Panc1 (cell line): Measurements from ENCODE around the gene ASAP2.

ENCODE experiments used
- POLR2AphosphoS5 ChIP-seq: IDR thresholded peaks from 2 replicates; pipeline ENCODE4 v1.6.1; 2012; ENCODE audit warnings: mild to moderate bottlenecking, low read depth, low read length, moderate library complexity
- TCF7L2 ChIP-seq: IDR thresholded peaks from 2 replicates; pipeline ENCODE4 v1.6.1; 2011; ENCODE audit warnings: mild to moderate bottlenecking, low read depth, low read length, inconsistent platforms
- TF ChIP-seq, protein P1 (sequence below): fragments of 450-650 bp; IDR thresholded peaks from 2 replicates; pipeline ENCODE4 v1.5.1; 2017; ENCODE audit warnings: mild to moderate bottlenecking

DNA sequence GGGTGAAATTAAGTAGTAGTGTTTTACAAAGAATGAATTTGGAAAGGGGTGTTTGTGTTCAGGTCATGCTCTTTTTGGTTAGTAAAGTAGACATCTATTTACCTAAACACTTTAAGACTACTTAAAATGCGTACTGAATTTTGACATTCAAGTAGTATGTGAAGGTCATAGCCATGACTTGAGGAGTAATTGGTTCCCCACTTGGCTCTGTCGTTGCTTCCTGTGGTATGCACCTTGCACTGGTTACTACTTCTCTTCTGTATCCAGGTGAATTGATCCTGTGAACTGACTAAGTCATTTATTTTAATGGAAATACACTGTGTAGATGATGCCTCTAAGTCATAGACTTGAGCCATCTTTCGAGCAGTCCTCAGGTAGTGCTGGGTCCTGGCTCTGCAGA lies 118.8 kb downstream of the ASAP2 start:
- TF ChIP-seq, protein P1, sequence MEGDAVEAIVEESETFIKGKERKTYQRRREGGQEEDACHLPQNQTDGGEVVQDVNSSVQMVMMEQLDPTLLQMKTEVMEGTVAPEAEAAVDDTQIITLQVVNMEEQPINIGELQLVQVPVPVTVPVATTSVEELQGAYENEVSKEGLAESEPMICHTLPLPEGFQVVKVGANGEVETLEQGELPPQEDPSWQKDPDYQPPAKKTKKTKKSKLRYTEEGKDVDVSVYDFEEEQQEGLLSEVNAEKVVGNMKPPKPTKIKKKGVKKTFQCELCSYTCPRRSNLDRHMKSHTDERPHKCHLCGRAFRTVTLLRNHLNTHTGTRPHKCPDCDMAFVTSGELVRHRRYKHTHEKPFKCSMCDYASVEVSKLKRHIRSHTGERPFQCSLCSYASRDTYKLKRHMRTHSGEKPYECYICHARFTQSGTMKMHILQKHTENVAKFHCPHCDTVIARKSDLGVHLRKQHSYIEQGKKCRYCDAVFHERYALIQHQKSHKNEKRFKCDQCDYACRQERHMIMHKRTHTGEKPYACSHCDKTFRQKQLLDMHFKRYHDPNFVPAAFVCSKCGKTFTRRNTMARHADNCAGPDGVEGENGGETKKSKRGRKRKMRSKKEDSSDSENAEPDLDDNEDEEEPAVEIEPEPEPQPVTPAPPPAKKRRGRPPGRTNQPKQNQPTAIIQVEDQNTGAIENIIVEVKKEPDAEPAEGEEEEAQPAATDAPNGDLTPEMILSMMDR: no peak
- TF ChIP-seq POLR2AphosphoS5: no peak
- TF ChIP-seq TCF7L2: no peak
